H4 (cell line): Measurements from ENCODE around the gene MPP2. TPM values are rescaled to one million over a fixed set of nuclear protein-coding genes. Genes with fewer than 3 reads are reported as not detected.
"Not testable (repeated sequence)": the region's sequence is repeated elsewhere in the genome, so short reads cannot be mapped to it uniquely, and the experiment has no call there.

ENCODE experiments used
- DNase-seq: peaks from one replicate; pipeline ENCODE4 v3.0.0-alpha.2; 2015; ENCODE audit warnings: low spot score
- total RNA-seq: library from RNA; depleted of rRNA; stranded (reverse); fragments of >200 nt; shearing (Covaris generic); gene quantifications from 2 replicates; pipeline ENCODE4 v1.2.3, GENCODE V29; 2014

MPP2 gene
- total RNA-seq, 1 experiment from 2014 or later, result 1.8 TPM

GRCh38 chr17:43846963-43847371 lies 60.4 kb downstream of the MPP2 start, which contains the start of gene CD300LG:
Gene CD300LG, plus strand, starts transcription at chr17:43847176. Its CDS starts 41 bp downstream, at chr17:43847217.
- DNase-seq, result no peak

GRCh38 chr17:43846221-43846712 lies 61.1 kb downstream of the MPP2 start:
- DNase-seq, result peak; percentile 65

GRCh38 chr17:43845766-43846165 lies 61.6 kb downstream of the MPP2 start:
- DNase-seq, result no peak

GRCh38 chr17:43844241-43844640 lies 63.1 kb downstream of the MPP2 start:
- no peak for DNase-seq

GRCh38 chr17:43842975-43843325 lies 64.4 kb downstream of the MPP2 start:
- DNase-seq, result no peak

GRCh38 chr17:43842091-43842974 lies 65.0 kb downstream of the MPP2 start:
- not testable (repeated sequence) for DNase-seq

GRCh38 chr17:43841282-43841681 lies 66.1 kb downstream of the MPP2 start:
- no peak for DNase-seq

- DNase-seq, result peak; percentile 57
These were observed 66.5 kb downstream of the MPP2 start for GRCh38 chr17:43840814-43841213.

GRCh38 chr17:43839670-43840108 lies 67.6 kb downstream of the MPP2 start:
- DNase-seq, result peak; percentile 38

GRCh38 chr17:43834106-43834505 lies 73.2 kb downstream of the MPP2 start:
- DNase-seq, result no peak

GRCh38 chr17:43832976-43833829 lies 74.1 kb downstream of the MPP2 start, which contains the start of gene MPP3:
Gene MPP3, minus strand, starts transcription at chr17:43833146. Its CDS starts 1,240 bp downstream, at chr17:43831906.
- peak; percentile 51 for DNase-seq

- DNase-seq, result peak; percentile 29
These were observed 75.0 kb downstream of the MPP2 start for GRCh38 chr17:43832168-43832975.

GRCh38 chr17:43831633-43832032 lies 75.7 kb downstream of the MPP2 start:
- DNase-seq, result no peak

GRCh38 chr17:43830510-43831140 lies 76.7 kb downstream of the MPP2 start:
- DNase-seq, result no peak

GRCh38 chr17:43829738-43830137 lies 77.6 kb downstream of the MPP2 start:
- DNase-seq, result no peak

- no peak for DNase-seq
These were observed 79.7 kb downstream of the MPP2 start for GRCh38 chr17:43827596-43827995.

GRCh38 chr17:43826206-43826605 lies 81.1 kb downstream of the MPP2 start:
- DNase-seq, result no peak

GRCh38 chr17:43825567-43825966 lies 81.8 kb downstream of the MPP2 start:
- no peak for DNase-seq
